H1 (cell line): ENCODE results near the gene CAMSAP3. TPM values are rescaled to one million over a fixed set of nuclear protein-coding genes. Genes with fewer than 3 reads are reported as not detected.

Experiments used
- CTCF ChIA-PET: fragments of 300-600 bp; sonication (Branson Sonifier 250); formaldehyde crosslinking; loops from one replicate; lab custom pipeline; 2021; ENCODE audit not compliant: partially characterized antibody; lab: Charles Lee
- POLR2A ChIA-PET: fragments of 300-600 bp; sonication (Branson Sonifier 250); formaldehyde crosslinking; loops from one replicate; lab custom pipeline; 2021; ENCODE audit warnings: inconsistent platforms; ENCODE audit not compliant: partially characterized antibody; lab: Charles Lee
- DNase-seq, 2 experiments: peaks; one replicate each; pipeline versions ENCODE4 v3.0.0 to v3.0.0-alpha.2; 2010 to 2022; ENCODE audit warnings: low spot score in 2 of 2, low read depth in 1 of 2, mixed read lengths in 1 of 2
- FAIRE-seq: peaks from 2 replicates; lab custom pipeline; 2011; peaks lifted over from hg19 to GRCh38; lab: Jason Lieb, UNC
- H2AFZ ChIP-seq: 2 replicates; pipeline ENCODE4 v1.8.1; 2012; ENCODE audit warnings: low read length, inconsistent platforms
- H2AK5ac ChIP-seq: 2 replicates; pipeline ENCODE4 v1.6.1; 2013; ENCODE audit warnings: low read depth, low read length
- H2BK120ac ChIP-seq: replicated peaks from 2 replicates; pipeline ENCODE3; 2013; ENCODE audit warnings: low read depth, low read length, inconsistent platforms
- H2BK12ac ChIP-seq: 2 replicates; pipeline ENCODE4 v1.6.1; 2013; ENCODE audit warnings: low read depth, low read length
- H2BK15ac ChIP-seq: 2 replicates; pipeline ENCODE4 v1.6.1; 2013; ENCODE audit warnings: low read length
- H2BK20ac ChIP-seq: 2 replicates; pipeline ENCODE4 v1.6.1; 2013; ENCODE audit warnings: low read length
- H2BK5ac ChIP-seq: 2 replicates; pipeline ENCODE4 v1.6.1; 2013; ENCODE audit warnings: low read depth, low read length
- H3K14ac ChIP-seq: 2 replicates; pipeline ENCODE4 v1.6.1; 2013; ENCODE audit warnings: inconsistent platforms; ENCODE audit not compliant: insufficient read length
- H3K18ac ChIP-seq: 2 replicates; pipeline ENCODE4 v1.6.1; 2013; ENCODE audit warnings: low read length; ENCODE audit errors: extremely low read depth
- H3K23ac ChIP-seq: 2 replicates; pipeline ENCODE4 v1.6.1; 2013; ENCODE audit warnings: inconsistent platforms; ENCODE audit not compliant: insufficient read length
- H3K23me2 ChIP-seq: 2 replicates; pipeline ENCODE4 v1.6.1; 2013; ENCODE audit warnings: low read depth, low read length
- H3K27ac ChIP-seq: 2 replicates; pipeline ENCODE4 v1.6.1; 2011; ENCODE audit warnings: low read depth, low read length, inconsistent platforms
- H3K27me3 ChIP-seq, 4 experiments: replicated peaks in 1 of 4; 1 replicate in 1 of 4; 2 replicates in 3 of 4; pipeline versions ENCODE4 v1.6.1 to v1.8.1; 2011 to 2013; ENCODE audit warnings: low read length in 3 of 4, mild to moderate bottlenecking in 3 of 4, inconsistent platforms in 2 of 4, mixed read lengths in 2 of 4, moderate library complexity in 1 of 4; ENCODE audit not compliant: control insufficient read depth in 3 of 4, insufficient read depth in 3 of 4; ENCODE audit errors: extremely low read depth in 1 of 4
- H3K36me3 ChIP-seq, 4 experiments: 2 replicates each; pipeline versions ENCODE4 v1.6.1 to v1.8.1; 2011 to 2013; ENCODE audit warnings: mild to moderate bottlenecking in 4 of 4, low read length in 3 of 4, moderate library complexity in 2 of 4, control low read depth in 1 of 4, inconsistent platforms in 1 of 4; ENCODE audit not compliant: insufficient read depth in 4 of 4, control insufficient read depth in 2 of 4
- H3K4ac ChIP-seq: replicated peaks from 2 replicates; pipeline ENCODE3; 2013; ENCODE audit warnings: low read length, low read depth, mixed read lengths, inconsistent platforms; ENCODE audit not compliant: insufficient read length
- H3K4me1 ChIP-seq, 4 experiments: replicated peaks in 1 of 4; 1 replicate in 1 of 4; 2 replicates in 3 of 4; pipeline versions ENCODE4 v1.6.1 to v1.8.1; 2011 to 2013; ENCODE audit warnings: low read length in 3 of 4, inconsistent platforms in 2 of 4, mixed read lengths in 1 of 4; ENCODE audit not compliant: insufficient read depth in 4 of 4, control insufficient read depth in 3 of 4
- H3K4me2 ChIP-seq, 2 experiments: 2 replicates each; pipeline versions ENCODE4 v1.6.1 to v1.8.1; 2011 to 2013; ENCODE audit warnings: low read depth in 2 of 2, low read length in 2 of 2, control low read depth in 1 of 2, inconsistent platforms in 1 of 2, mild to moderate bottlenecking in 1 of 2; ENCODE audit not compliant: insufficient read depth in 1 of 2
- H3K4me3 ChIP-seq, 4 experiments: fragments of 200-600, 300-600 bp in 1 of 4; sonication (generic), shearing (Covaris generic), sonication (Bioruptor Twin) in 1 of 4; 2 replicates each; pipeline versions ENCODE4 v1.5.1 to v1.8.1; 2011 to 2016; ENCODE audit warnings: low read length in 4 of 4, low read depth in 3 of 4, control low read depth in 2 of 4, inconsistent platforms in 2 of 4, mild to moderate bottlenecking in 2 of 4, mixed read lengths in 1 of 4, moderate library complexity in 1 of 4; ENCODE audit not compliant: insufficient read depth in 2 of 4; ENCODE audit errors: extremely low read depth in 1 of 4
- H3K56ac ChIP-seq: replicated peaks from 2 replicates; pipeline ENCODE3; 2013; ENCODE audit warnings: low read depth, mild to moderate bottlenecking, mixed read lengths, low read length, inconsistent platforms; ENCODE audit not compliant: insufficient read length
- H3K79me1 ChIP-seq: 2 replicates; pipeline ENCODE4 v1.6.1; 2013; ENCODE audit warnings: low read depth, low read length, control low read depth
- H3K79me2 ChIP-seq, 2 experiments: 2 replicates each; pipeline versions ENCODE4 v1.6.1 to v1.8.1; 2012 to 2013; ENCODE audit warnings: low read length in 2 of 2, mild to moderate bottlenecking in 2 of 2, inconsistent platforms in 1 of 2; ENCODE audit not compliant: insufficient read depth in 2 of 2, control insufficient read depth in 1 of 2
- H3K9ac ChIP-seq, 4 experiments: replicated peaks in 1 of 4; 1 replicate in 1 of 4; 2 replicates in 3 of 4; pipeline versions ENCODE4 v1.6.1 to v1.8.1; 2011 to 2013; ENCODE audit warnings: low read depth in 3 of 4, low read length in 3 of 4, control low read depth in 2 of 4, mild to moderate bottlenecking in 2 of 4, moderate library complexity in 2 of 4, inconsistent platforms in 1 of 4; ENCODE audit errors: extremely low read depth in 1 of 4
- H3K9me3 ChIP-seq, 2 experiments: 2 replicates each; pipeline versions ENCODE4 v1.6.1 to v1.8.1; 2012 to 2013; ENCODE audit warnings: mild to moderate bottlenecking in 2 of 2, moderate library complexity in 2 of 2, control low read depth in 1 of 2, inconsistent platforms in 1 of 2, low read depth in 1 of 2, low read length in 1 of 2, mixed read lengths in 1 of 2; ENCODE audit not compliant: insufficient read depth in 2 of 2
- H4K20me1 ChIP-seq, 2 experiments: replicated peaks in 1 of 2; 2 replicates each; pipeline versions ENCODE3 to v1.8.1; 2011 to 2013; ENCODE audit warnings: inconsistent platforms in 2 of 2, low read length in 2 of 2, mild to moderate bottlenecking in 1 of 2; ENCODE audit not compliant: insufficient read depth in 2 of 2, control insufficient read depth in 1 of 2
- H4K5ac ChIP-seq: 2 replicates; pipeline ENCODE4 v1.6.1; 2013; ENCODE audit warnings: low read length, low read depth, mixed read lengths, inconsistent platforms; ENCODE audit not compliant: insufficient read length
- H4K8ac ChIP-seq: 2 replicates; pipeline ENCODE4 v1.8.0; 2013; ENCODE audit warnings: mild to moderate bottlenecking, moderate library complexity, low read length, inconsistent platforms; ENCODE audit not compliant: insufficient read depth; ENCODE audit errors: extremely low read depth
- H4K91ac ChIP-seq: replicated peaks from 2 replicates; pipeline ENCODE3; 2013; ENCODE audit warnings: low read length, mixed read lengths, inconsistent platforms; ENCODE audit not compliant: insufficient read length
- BRCA1 ChIP-seq: IDR thresholded peaks from 2 replicates; pipeline ENCODE4 v1.6.1; 2012; ENCODE audit warnings: low read depth, low read length, improper control_type of control experiment
- CHD2 ChIP-seq: IDR thresholded peaks from 2 replicates; pipeline ENCODE4 v1.6.1; 2012; ENCODE audit warnings: low read length, improper control_type of control experiment
- CTBP2 ChIP-seq: IDR thresholded peaks from 2 replicates; pipeline ENCODE4 v1.7.0; 2011; ENCODE audit warnings: borderline replicate concordance, mild to moderate bottlenecking, moderate library complexity, mixed read lengths, low read length; ENCODE audit not compliant: insufficient read depth, insufficient read length
- EGR1 ChIP-seq: IDR thresholded peaks from 2 replicates; pipeline ENCODE4 v1.6.1; 2011; ENCODE audit warnings: low read depth, low read length, borderline replicate concordance
- EP300 ChIP-seq, 2 experiments: IDR thresholded peaks; 1 replicate in 1 of 2; 2 replicates in 1 of 2; pipeline ENCODE4 v1.6.1; 2011 to 2012; ENCODE audit warnings: low read depth in 2 of 2, low read length in 2 of 2, mild to moderate bottlenecking in 2 of 2, borderline replicate concordance in 1 of 2, inconsistent platforms in 1 of 2, moderate library complexity in 1 of 2
- JUN ChIP-seq: IDR thresholded peaks from 2 replicates; pipeline ENCODE4 v1.6.1; 2011; ENCODE audit warnings: low read depth, mild to moderate bottlenecking, improper control_type of control experiment, low read length
- MAFK ChIP-seq: IDR thresholded peaks from 2 replicates; pipeline ENCODE4 v1.6.1; 2012; ENCODE audit warnings: low read depth, mild to moderate bottlenecking, improper control_type of control experiment, low read length
- NANOG ChIP-seq: IDR thresholded peaks from 2 replicates; pipeline ENCODE4 v1.6.1; 2011; ENCODE audit warnings: low read length, low read depth, mild to moderate bottlenecking, inconsistent platforms; ENCODE audit not compliant: insufficient read depth, poor library complexity, severe bottlenecking
- SIX5 ChIP-seq: IDR thresholded peaks from 2 replicates; pipeline ENCODE4 v1.6.1; 2011; ENCODE audit warnings: mild to moderate bottlenecking, low read depth, low read length
- SP1 ChIP-seq: IDR thresholded peaks from 2 replicates; pipeline ENCODE4 v1.6.1; 2011; ENCODE audit warnings: low read depth, low read length
- TAF1 ChIP-seq: IDR thresholded peaks from 2 replicates; pipeline ENCODE4 v1.6.1; 2011; ENCODE audit warnings: mild to moderate bottlenecking, low read depth, low read length
- TCF12 ChIP-seq: IDR thresholded peaks from 2 replicates; pipeline ENCODE4 v1.6.1; 2011; ENCODE audit warnings: low read depth, mild to moderate bottlenecking, low read length
- WGBS, 2 experiments: shearing (Covaris generic) in 1 of 2; methylation state at CpG; one replicate each; pipeline versions ENCODE4 v1.1.6 to v1.1.7; 2013 to 2015; ENCODE audit warnings: low lambda C conversion rate in 2 of 2, mixed read lengths in 2 of 2, inconsistent platforms in 1 of 2, low coverage in 1 of 2, missing lambda C conversion rate in 1 of 2; ENCODE audit not compliant: insufficient replicate concordance in 2 of 2, insufficient coverage in 1 of 2, insufficient read length in 1 of 2; ENCODE audit errors: extremely low coverage in 1 of 2, missing lambda C conversion rate in 1 of 2; 5-methylcytosine and 5-hydroxymethylcytosine counted together
- polyA plus RNA-seq, 7 experiments: library from polyadenylated mRNA; depleted of rRNA in 3 of 7; stranded (reverse) in 5 of 7; unstranded in 2 of 7; fragments of >200 nt in 5 of 7; fragments of 200-250 nt in 2 of 7; gene quantifications; 1 replicate in 5 of 7; 2 replicates in 1 of 7; 4 replicates in 1 of 7; pipeline versions ENCODE4 v1.2.1 to v1.2.3, GENCODE V29; 2011 to 2013; ENCODE audit warnings: missing spikeins in 2 of 7, mixed read lengths in 2 of 7
- total RNA-seq: library from RNA; stranded (reverse); fragmentation: NEBNext Ultra II Directional; extraction: Animal tissue kit (Norgen Biotek cat#: 25700); gene quantifications from 2 replicates; pipeline ENCODE4 v1.2.1, GENCODE V29; 2021

Gene CAMSAP3
- total and polyA plus RNA-seq, 2 of the 8 experiments (the other 6 are each of a cell fraction or from before 2014, with no cell fraction given), result 11.4 to 30.4 TPM

DNA sequence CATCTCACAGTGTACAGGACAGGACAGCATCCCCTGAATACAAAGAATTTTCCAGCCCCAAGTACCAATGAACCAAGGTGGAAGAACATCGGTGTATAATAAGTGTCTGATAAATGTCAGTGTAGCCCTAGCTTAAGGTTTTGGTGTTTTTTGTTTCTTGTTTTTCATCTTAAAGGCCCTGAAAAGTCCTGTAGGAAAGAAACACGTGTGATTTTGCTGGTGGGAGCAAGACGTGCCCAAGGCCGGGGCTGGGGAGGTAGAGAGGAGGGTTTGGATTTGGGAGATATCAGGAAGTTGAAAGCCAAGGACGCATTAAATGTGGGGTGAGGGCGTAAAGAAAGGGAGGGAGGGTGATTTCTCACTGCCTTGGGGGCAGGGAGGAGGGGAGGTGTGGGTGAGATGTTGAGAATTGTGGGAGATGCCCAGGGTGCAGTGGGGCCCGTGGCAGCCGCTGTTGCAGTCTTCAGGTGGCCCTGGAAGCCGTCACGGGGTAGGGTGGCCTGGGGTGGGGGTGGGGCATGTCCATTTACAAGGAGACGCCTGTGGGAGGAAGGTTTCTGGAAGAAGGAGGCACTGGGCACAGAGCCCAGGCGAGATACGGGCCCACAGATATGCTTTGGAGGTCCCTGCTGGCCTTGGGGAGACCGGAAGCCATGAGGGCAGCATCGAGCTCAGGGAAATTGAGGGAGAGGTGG lies 6.7 kb downstream of the CAMSAP3 start:
- Histone ChIP-seq H3K79me1 (peaks cover 7% of the 10 kb centered on the region), H3K4me2 (no peak overlapping the region), H3K23me2 (peaks cover 11% of the 10 kb centered on the region; the same call in 1 of the 2 replicates), H2AFZ (no peak overlapping the region), H2BK20ac (no peak overlapping the region), H4K8ac (no peak overlapping the region), H3K14ac (no peak overlapping the region), H2BK12ac (no peak overlapping the region), H3K36me3 (no peaks in the 10 kb centered on the region), H3K79me2 (peaks cover 0 to 21% of the 10 kb centered on the region in 2 experiments; a peak in 2 of 4 replicates), H3K4ac (no peak overlapping the region), H3K4me3 (no peak overlapping the region), H3K9me3 (no peaks in the 10 kb centered on the region), H2AK5ac (no peak overlapping the region), H3K23ac (no peak overlapping the region), H3K27me3 (no peaks in the 10 kb centered on the region), H4K91ac (no peak overlapping the region), H2BK120ac (no peak overlapping the region), H3K18ac (no peak overlapping the region), H3K56ac (no peak overlapping the region), H3K4me1 (peaks cover 0 to 4% (median under 1%) of the 10 kb centered on the region in 4 experiments; a peak in 4 of 7 replicates), H2BK15ac (no peak overlapping the region), H3K27ac (no peak overlapping the region), H3K9ac (no peak overlapping the region), H4K20me1 (peaks cover 4 to 27% of the 10 kb centered on the region in 2 experiments), H2BK5ac (no peak overlapping the region), H4K5ac (no peak overlapping the region)
- ChIA-PET POLR2A (interaction anchor here (0.7 to 0.9 kb wide), 2 partner anchors 113 to 168 kb away, joined by 3 read pairs; no protein-coding TSS in a partner anchor), CTCF (interaction anchor here (1.4 to 1.6 kb wide), 2 partner anchors 39 to 79 kb away, joined by 3 to 4 read pairs; partner anchors contain the start of gene TRAPPC5)
- FAIRE-seq (no peak), DNase-seq (no peak)
- WGBS, 2 experiments, result 80 to 100% methylated on average over 1 to 11 of the region's 15 CpGs
- TF ChIP-seq EGR1 (no peak), MAFK (no peak), SP1 (no peak), BRCA1 (no peak), SIX5 (no peak), JUN (no peak), TAF1 (no peak), CHD2 (no peak), CTBP2 (no peak), TCF12 (no peak), EP300 (IDR thresholded peaks at IDR 0.05; ENCODE audit: borderline replicate concordance in 1 of 2, low read depth in 2 of 2, low read length in 2 of 2) (no peak), NANOG (no peak)
